Prostate gland (tissue), 2 donors: ENCODE data around the gene SARNP.
"Not testable (repeated sequence)": the region's sequence is repeated elsewhere in the genome, so short reads cannot be mapped to it uniquely, and the experiment has no call there.

Experiments used
- POLR2A ChIP-seq: fragments of 450-650 bp; IDR thresholded peaks from one replicate; pipeline ENCODE4 v1.6.1; 2016; ENCODE audit warnings: antibody characterized with exemption, mild to moderate bottlenecking
- TF ChIP-seq, protein P1 (sequence below), 4 experiments: fragments of 200-600 bp in 2 of 4; fragments of 450-650 bp in 2 of 4; sonication (generic) in 2 of 4; IDR thresholded peaks; 1 replicate in 3 of 4; 2 replicates in 1 of 4; pipeline ENCODE4 v1.5.1; 2016 to 2019; ENCODE audit warnings: antibody characterized with exemption in 4 of 4, mild to moderate bottlenecking in 2 of 4, moderate library complexity in 2 of 4

DNA sequence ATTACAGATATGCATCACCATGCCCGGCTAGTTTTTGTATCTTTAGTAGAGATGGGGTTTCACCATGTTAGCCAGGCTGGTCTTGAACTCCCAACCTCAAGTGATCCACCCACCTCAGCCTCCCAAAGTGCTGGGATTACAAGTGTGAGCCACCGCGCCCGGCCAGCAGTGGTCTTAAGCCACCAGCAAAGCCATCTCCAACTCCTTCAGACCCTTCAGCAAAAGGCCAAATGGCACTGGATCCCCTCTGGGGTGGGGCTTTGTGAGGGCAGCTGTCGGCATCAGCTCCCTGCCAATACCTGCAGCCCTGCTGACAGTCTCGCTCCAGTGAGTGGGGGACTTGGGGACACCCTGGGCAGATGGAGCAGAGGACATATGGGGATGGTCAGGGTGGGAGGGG is 16.9 kb upstream of the SARNP start:
- TF ChIP-seq POLR2A: not testable (repeated sequence)
- TF ChIP-seq, protein P1, sequence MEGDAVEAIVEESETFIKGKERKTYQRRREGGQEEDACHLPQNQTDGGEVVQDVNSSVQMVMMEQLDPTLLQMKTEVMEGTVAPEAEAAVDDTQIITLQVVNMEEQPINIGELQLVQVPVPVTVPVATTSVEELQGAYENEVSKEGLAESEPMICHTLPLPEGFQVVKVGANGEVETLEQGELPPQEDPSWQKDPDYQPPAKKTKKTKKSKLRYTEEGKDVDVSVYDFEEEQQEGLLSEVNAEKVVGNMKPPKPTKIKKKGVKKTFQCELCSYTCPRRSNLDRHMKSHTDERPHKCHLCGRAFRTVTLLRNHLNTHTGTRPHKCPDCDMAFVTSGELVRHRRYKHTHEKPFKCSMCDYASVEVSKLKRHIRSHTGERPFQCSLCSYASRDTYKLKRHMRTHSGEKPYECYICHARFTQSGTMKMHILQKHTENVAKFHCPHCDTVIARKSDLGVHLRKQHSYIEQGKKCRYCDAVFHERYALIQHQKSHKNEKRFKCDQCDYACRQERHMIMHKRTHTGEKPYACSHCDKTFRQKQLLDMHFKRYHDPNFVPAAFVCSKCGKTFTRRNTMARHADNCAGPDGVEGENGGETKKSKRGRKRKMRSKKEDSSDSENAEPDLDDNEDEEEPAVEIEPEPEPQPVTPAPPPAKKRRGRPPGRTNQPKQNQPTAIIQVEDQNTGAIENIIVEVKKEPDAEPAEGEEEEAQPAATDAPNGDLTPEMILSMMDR (IDR thresholded peaks at IDR 0.05): not testable (repeated sequence)
